ENCODE results near the gene PROSER2.
A peak's percentile ranks its signal among the peaks of the same experiment; 100 is the strongest.

Gene PROSER2

DNA sequence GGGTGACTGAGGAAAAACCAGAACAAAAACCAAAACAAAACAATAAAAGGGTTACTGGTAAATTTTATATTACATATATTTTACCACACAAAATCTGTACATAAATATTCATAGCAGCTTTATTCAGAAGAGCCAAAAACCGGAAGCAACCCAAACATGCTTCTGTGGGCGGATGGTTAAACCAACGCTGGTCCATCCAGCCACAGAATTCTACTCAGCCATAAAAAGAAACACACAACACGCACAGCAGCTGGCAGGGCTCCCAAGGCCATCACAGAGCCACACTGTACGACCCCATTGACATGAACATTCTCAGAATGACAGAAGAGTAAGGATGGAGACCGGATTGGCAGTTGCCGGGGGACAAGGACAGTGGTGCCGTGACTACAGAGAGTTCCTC, 83.6 kb downstream of the PROSER2 start:
- H3K4me3 ChIP-seq (ENCODE audit: low read depth, low read length), result no peak overlapping the region
- no peak for DNase-seq (ENCODE audit: low read depth)
- TF ChIP-seq, protein P1, sequence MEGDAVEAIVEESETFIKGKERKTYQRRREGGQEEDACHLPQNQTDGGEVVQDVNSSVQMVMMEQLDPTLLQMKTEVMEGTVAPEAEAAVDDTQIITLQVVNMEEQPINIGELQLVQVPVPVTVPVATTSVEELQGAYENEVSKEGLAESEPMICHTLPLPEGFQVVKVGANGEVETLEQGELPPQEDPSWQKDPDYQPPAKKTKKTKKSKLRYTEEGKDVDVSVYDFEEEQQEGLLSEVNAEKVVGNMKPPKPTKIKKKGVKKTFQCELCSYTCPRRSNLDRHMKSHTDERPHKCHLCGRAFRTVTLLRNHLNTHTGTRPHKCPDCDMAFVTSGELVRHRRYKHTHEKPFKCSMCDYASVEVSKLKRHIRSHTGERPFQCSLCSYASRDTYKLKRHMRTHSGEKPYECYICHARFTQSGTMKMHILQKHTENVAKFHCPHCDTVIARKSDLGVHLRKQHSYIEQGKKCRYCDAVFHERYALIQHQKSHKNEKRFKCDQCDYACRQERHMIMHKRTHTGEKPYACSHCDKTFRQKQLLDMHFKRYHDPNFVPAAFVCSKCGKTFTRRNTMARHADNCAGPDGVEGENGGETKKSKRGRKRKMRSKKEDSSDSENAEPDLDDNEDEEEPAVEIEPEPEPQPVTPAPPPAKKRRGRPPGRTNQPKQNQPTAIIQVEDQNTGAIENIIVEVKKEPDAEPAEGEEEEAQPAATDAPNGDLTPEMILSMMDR (conservative IDR thresholded peaks at IDR 0.05; ENCODE audit: low read depth, low read length), result no peak

GRCh38 chr10:11907914-11908313, 84.8 kb downstream of the PROSER2 start:
- no peak overlapping the region for H3K4me3 ChIP-seq (ENCODE audit: low read depth, low read length)
- TF ChIP-seq, protein P1 (conservative IDR thresholded peaks at IDR 0.05; ENCODE audit: low read depth, low read length), result no peak
- DNase-seq (ENCODE audit: low read depth), result no peak

GRCh38 chr10:11908536-11908935, 85.4 kb downstream of the PROSER2 start:
- TF ChIP-seq, protein P1 (conservative IDR thresholded peaks at IDR 0.05; ENCODE audit: low read depth, low read length), result no peak
- no peak overlapping the region for H3K4me3 ChIP-seq (ENCODE audit: low read depth, low read length)
- no peak for DNase-seq (ENCODE audit: low read depth)

- TF ChIP-seq, protein P1 (conservative IDR thresholded peaks at IDR 0.05; ENCODE audit: low read depth, low read length), result no peak
- no peak overlapping the region for H3K4me3 ChIP-seq (ENCODE audit: low read depth, low read length)
- no peak for DNase-seq (ENCODE audit: low read depth)
These were observed 85.8 kb downstream of the PROSER2 start for GRCh38 chr10:11908991-11909390.

DNA sequence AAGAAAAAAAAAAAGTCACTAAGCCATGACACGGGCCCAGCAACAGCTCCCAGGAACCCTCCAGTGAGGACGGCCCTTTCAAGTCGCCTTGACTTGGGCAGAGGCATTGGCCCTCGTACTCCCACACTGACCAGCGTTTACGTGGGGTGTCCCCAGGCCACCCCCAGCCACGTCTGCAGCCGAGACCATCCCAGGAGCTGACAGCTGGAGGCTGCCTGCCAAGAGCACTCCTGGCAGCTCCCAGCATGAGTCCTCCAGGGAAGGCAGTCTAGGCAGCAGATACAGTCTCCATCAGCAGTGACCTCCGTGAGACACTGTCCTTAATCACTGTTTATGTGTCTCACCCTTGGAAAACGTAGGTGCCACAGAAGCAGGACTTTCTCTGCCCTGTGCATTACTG, 86.5 kb downstream of the PROSER2 start:
- DNase-seq (ENCODE audit: low read depth), result no peak
- TF ChIP-seq, protein P1 (conservative IDR thresholded peaks at IDR 0.05; ENCODE audit: low read depth, low read length), result no peak
- no peak overlapping the region for H3K4me3 ChIP-seq (ENCODE audit: low read depth, low read length)

GRCh38 chr10:11910102-11910501, 86.9 kb downstream of the PROSER2 start:
- no peak for DNase-seq (ENCODE audit: low read depth)
- TF ChIP-seq, protein P1 (conservative IDR thresholded peaks at IDR 0.05; ENCODE audit: low read depth, low read length), result no peak
- H3K4me3 ChIP-seq (ENCODE audit: low read depth, low read length), result no peak overlapping the region

DNA sequence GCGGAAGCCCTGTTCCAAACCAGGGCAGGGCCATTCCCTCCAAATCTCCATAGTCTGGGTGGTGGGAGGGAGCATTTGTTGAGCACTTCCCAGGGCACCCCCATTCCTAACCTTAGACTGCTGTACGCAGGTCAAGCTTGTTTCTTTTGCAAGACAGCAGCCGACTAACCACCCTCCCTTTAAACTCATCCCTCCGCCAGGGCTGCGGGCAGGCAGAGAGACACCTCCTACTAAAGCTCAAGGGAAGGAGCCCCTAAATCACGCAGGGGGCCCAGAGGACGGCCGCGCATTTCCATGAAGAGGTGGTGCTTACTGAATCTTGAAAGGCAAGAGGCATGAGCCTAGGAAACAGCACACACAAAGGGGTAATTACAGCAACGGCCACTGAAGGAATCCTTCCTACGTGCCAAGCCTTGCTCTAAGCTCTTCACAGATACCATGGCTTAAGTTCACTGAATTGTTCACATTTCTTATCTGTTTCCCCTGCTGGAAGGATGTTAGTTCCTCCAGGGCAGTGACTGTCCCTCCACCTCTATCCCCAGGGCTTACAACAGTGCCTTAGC, 90.0 kb downstream of the PROSER2 start:
- TF ChIP-seq, protein P1 (conservative IDR thresholded peaks at IDR 0.05; ENCODE audit: low read depth, low read length), result no peak
- DNase-seq (ENCODE audit: low read depth), result peak; percentile 38
- no peak overlapping the region for H3K4me3 ChIP-seq (ENCODE audit: low read depth, low read length)

Measured in choroid plexus epithelial cell (primary cell).